Endothelial cell of umbilical vein (primary cell): ENCODE measurements around the gene NT5M. TPM values are rescaled to one million over a fixed set of nuclear protein-coding genes. Genes with fewer than 3 reads are reported as not detected.

ENCODE experiments used
- BruUV-seq: library from RNA; stranded (reverse); fragments of 400-500 nt; replicated peaks from 2 replicates; lab custom pipeline; 2021; lab: Mats Ljungman, UMichigan
- CTCF ChIA-PET: fragments of 300-600, 350-600 bp; sonication (Branson Sonifier 250); formaldehyde crosslinking; loops from one replicate; lab custom pipeline; 2021; ENCODE audit warnings: antibody characterized with exemption, inconsistent platforms; lab: Charles Lee
- POLR2A ChIA-PET: fragments of 300-600, 350-600 bp; sonication (Branson Sonifier 250); formaldehyde crosslinking; loops from one replicate; lab custom pipeline; 2021; ENCODE audit warnings: antibody characterized with exemption, inconsistent platforms; lab: Charles Lee
- DNase-seq: peaks from one replicate; pipeline ENCODE4 v3.0.0-alpha.2; 2011; ENCODE audit warnings: low read depth, low spot score
- FAIRE-seq: peaks from 2 replicates; lab custom pipeline; 2011; peaks lifted over from hg19 to GRCh38; lab: Jason Lieb, UNC
- H2AFZ ChIP-seq: 2 replicates; pipeline ENCODE4 v1.6.0; 2012; ENCODE audit warnings: low read depth, low read length, control low read depth, inconsistent platforms
- H3K27ac ChIP-seq: 2 replicates; pipeline ENCODE4 v1.5.1; 2011; ENCODE audit warnings: low read depth, mild to moderate bottlenecking, control low read depth, low read length, moderate library complexity; ENCODE audit not compliant: insufficient read depth
- H3K27me3 ChIP-seq, 2 experiments: 2 replicates each; pipeline versions ENCODE4 v1.6.0 to v1.6.1; 2011; ENCODE audit warnings: low read length in 2 of 2, mixed read lengths in 1 of 2; ENCODE audit not compliant: control insufficient read depth in 2 of 2, insufficient read depth in 2 of 2
- H3K36me3 ChIP-seq, 2 experiments: 2 replicates in 1 of 2; 3 replicates in 1 of 2; pipeline ENCODE4 v1.5.1; 2011; ENCODE audit warnings: low read length in 2 of 2, mild to moderate bottlenecking in 1 of 2, moderate library complexity in 1 of 2; ENCODE audit not compliant: control insufficient read depth in 2 of 2, insufficient read depth in 2 of 2; ENCODE audit errors: extremely low read depth in 1 of 2
- H3K4me1 ChIP-seq: 3 replicates; pipeline ENCODE4 v1.5.1; 2011; ENCODE audit warnings: mild to moderate bottlenecking, low read length; ENCODE audit not compliant: control insufficient read depth, insufficient read depth; ENCODE audit errors: extremely low read depth
- H3K4me2 ChIP-seq: 2 replicates; pipeline ENCODE4 v1.6.1; 2011; ENCODE audit warnings: low read length, control low read depth, mixed read lengths; ENCODE audit not compliant: insufficient read depth
- H3K4me3 ChIP-seq, 3 experiments: fragments of 200-600 bp in 1 of 3; sonication (generic), shearing (Covaris generic) in 1 of 3; replicated peaks in 1 of 3; 2 replicates each; pipeline ENCODE4 v1.5.1; 2011 to 2016; ENCODE audit warnings: control low read depth in 3 of 3, low read length in 3 of 3, mild to moderate bottlenecking in 2 of 3, inconsistent platforms in 1 of 3, low read depth in 1 of 3, moderate library complexity in 1 of 3; ENCODE audit not compliant: insufficient read depth in 1 of 3
- H3K79me2 ChIP-seq: 2 replicates; pipeline ENCODE4 v1.6.0; 2012; ENCODE audit warnings: low read length, inconsistent platforms; ENCODE audit not compliant: control insufficient read depth, insufficient read depth
- H3K9ac ChIP-seq: replicated peaks from 2 replicates; pipeline ENCODE3; 2011; ENCODE audit warnings: low read length, control low read depth; ENCODE audit not compliant: insufficient read depth; ENCODE audit errors: extremely low read depth
- H3K9me1 ChIP-seq: replicated peaks from 3 replicates; pipeline ENCODE4 v1.6.0; 2011; ENCODE audit warnings: mild to moderate bottlenecking, low read length; ENCODE audit not compliant: control insufficient read depth, insufficient read depth; ENCODE audit errors: extremely low read depth
- H3K9me3 ChIP-seq: replicated peaks from 2 replicates; pipeline ENCODE4 v1.5.1; 2012; ENCODE audit warnings: low read length, inconsistent platforms; ENCODE audit not compliant: control insufficient read depth, insufficient read depth
- H4K20me1 ChIP-seq: replicated peaks from 2 replicates; pipeline ENCODE3; 2011; ENCODE audit warnings: mild to moderate bottlenecking, low read length; ENCODE audit not compliant: control insufficient read depth, insufficient read depth; ENCODE audit errors: extremely low read depth
- EZH2 ChIP-seq: IDR thresholded peaks from 2 replicates; pipeline ENCODE4 v1.6.1; 2012; ENCODE audit warnings: borderline replicate concordance, low read depth, mild to moderate bottlenecking, moderate library complexity, low read length, inconsistent platforms; ENCODE audit not compliant: severe bottlenecking
- FOS ChIP-seq: IDR thresholded peaks from 2 replicates; pipeline ENCODE4 v1.6.1; 2011; ENCODE audit warnings: mild to moderate bottlenecking, low read length, moderate library complexity, borderline replicate concordance; ENCODE audit not compliant: insufficient read depth
- GATA2 ChIP-seq: IDR thresholded peaks from 2 replicates; pipeline ENCODE4 v1.7.0; 2011; ENCODE audit warnings: low read depth, mild to moderate bottlenecking, moderate library complexity, mixed read lengths, low read length; ENCODE audit not compliant: insufficient read length, insufficient read depth
- JUN ChIP-seq: IDR thresholded peaks from 2 replicates; pipeline ENCODE4 v1.6.1; 2011; ENCODE audit warnings: borderline replicate concordance, low read depth; ENCODE audit not compliant: insufficient read length, insufficient read depth
- MAX ChIP-seq: IDR thresholded peaks from 2 replicates; pipeline ENCODE4 v1.6.1; 2011; ENCODE audit not compliant: insufficient read depth, insufficient read length
- MYC ChIP-seq: IDR thresholded peaks from one replicate; pipeline ENCODE4 v1.6.1; 2011; ENCODE audit warnings: mild to moderate bottlenecking, low read depth, low read length
- POLR2A ChIP-seq: IDR thresholded peaks from 2 replicates; pipeline ENCODE4 v1.6.1; 2012; ENCODE audit warnings: low read depth, mild to moderate bottlenecking, control low read depth, low read length
- POLR2AphosphoS5 ChIP-seq: IDR thresholded peaks from 2 replicates; pipeline ENCODE4 v1.6.1; 2012; ENCODE audit warnings: low read depth, mild to moderate bottlenecking, control low read depth, low read length, moderate library complexity; ENCODE audit not compliant: insufficient read depth
- dilution Hi-C: fragments of 300-500 bp; cut with MboI; formaldehyde crosslinking; loops from one replicate; pipeline ENCODE4 v1.15.0; 2019; ENCODE audit warnings: low sequenced_read_pairs; ENCODE audit not compliant: extremely low pct_ligation_motif_present
- intact Hi-C: fragments of 100-400 bp; cut with micrococcal nuclease; formaldehyde crosslinking; loops from one replicate; pipeline ENCODE4 v1.10.0; 2022
- polyA plus RNA-seq, 4 experiments: library from polyadenylated mRNA; depleted of rRNA in 3 of 4; stranded (reverse) in 3 of 4; unstranded in 1 of 4; fragments of >200 nt; gene quantifications; 2 replicates each; pipeline versions ENCODE4 v1.2.1 to v1.2.3, GENCODE V29; 2011 to 2012; ENCODE audit warnings: missing spikeins in 1 of 4
- total RNA-seq: library from RNA; stranded (reverse); gene quantifications from 2 replicates; pipeline ENCODE4 v1.2.3, GENCODE V29; 2021
- TF ChIP-seq, protein P1 (sequence below), 2 donors: IDR thresholded peaks; 1 replicate in 1 of 2; 2 replicates in 1 of 2; pipeline ENCODE4 v1.5.1; 2011; ENCODE audit warnings: low read length in 2 of 2, mild to moderate bottlenecking in 2 of 2, moderate library complexity in 2 of 2, control low read depth in 1 of 2, inconsistent platforms in 1 of 2, low read depth in 1 of 2; ENCODE audit not compliant: insufficient read depth in 1 of 2; ENCODE audit errors: extremely low read depth in 1 of 2

NT5M gene
- total and polyA plus RNA-seq, 2 donors (not counting 3 experiments of a cell fraction or from before 2014, with no cell fraction given): 0.91 to 3.0 TPM

GRCh38 chr17:17394494-17394893 lies 91.3 kb downstream of the NT5M start:
- Histone ChIP-seq H3K9me3 (no peaks in the 10 kb centered on the region), H2AFZ (no peak overlapping the region), H3K79me2 (no peaks in the 10 kb centered on the region), H3K4me2 (no peak overlapping the region), H3K27me3 (no peaks in the 10 kb centered on the region), H4K20me1 (no peaks in the 10 kb centered on the region), H3K9me1 (no peaks in the 10 kb centered on the region), H3K36me3 (no peaks in the 10 kb centered on the region), H3K4me3 (no peak overlapping the region), H3K27ac (no peak overlapping the region), H3K9ac (no peak overlapping the region), H3K4me1 (no peaks in the 10 kb centered on the region)
- DNase-seq (no peak), FAIRE-seq (no peak)
- CTCF ChIA-PET: interaction anchor here (0.9 kb wide), 1 partner anchor 102 kb away, joined by 3 read pairs; the partner anchor contains the start of gene RASD1
- dilution Hi-C loops: no loop called here
- intact Hi-C loops: no loop called here
- POLR2A ChIA-PET: no interaction called here
- TF ChIP-seq MYC (no peak), FOS (no peak), JUN (no peak), EZH2 (no peak), POLR2AphosphoS5 (no peak), POLR2A (no peak), MAX (no peak), GATA2 (no peak)
- TF ChIP-seq, protein P1, sequence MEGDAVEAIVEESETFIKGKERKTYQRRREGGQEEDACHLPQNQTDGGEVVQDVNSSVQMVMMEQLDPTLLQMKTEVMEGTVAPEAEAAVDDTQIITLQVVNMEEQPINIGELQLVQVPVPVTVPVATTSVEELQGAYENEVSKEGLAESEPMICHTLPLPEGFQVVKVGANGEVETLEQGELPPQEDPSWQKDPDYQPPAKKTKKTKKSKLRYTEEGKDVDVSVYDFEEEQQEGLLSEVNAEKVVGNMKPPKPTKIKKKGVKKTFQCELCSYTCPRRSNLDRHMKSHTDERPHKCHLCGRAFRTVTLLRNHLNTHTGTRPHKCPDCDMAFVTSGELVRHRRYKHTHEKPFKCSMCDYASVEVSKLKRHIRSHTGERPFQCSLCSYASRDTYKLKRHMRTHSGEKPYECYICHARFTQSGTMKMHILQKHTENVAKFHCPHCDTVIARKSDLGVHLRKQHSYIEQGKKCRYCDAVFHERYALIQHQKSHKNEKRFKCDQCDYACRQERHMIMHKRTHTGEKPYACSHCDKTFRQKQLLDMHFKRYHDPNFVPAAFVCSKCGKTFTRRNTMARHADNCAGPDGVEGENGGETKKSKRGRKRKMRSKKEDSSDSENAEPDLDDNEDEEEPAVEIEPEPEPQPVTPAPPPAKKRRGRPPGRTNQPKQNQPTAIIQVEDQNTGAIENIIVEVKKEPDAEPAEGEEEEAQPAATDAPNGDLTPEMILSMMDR (IDR thresholded peaks at IDR 0.05; ENCODE audit: extremely low read depth in 1 of 2, insufficient read depth in 1 of 2, low read depth in 1 of 2, low read length in 2 of 2): no peak
- no TSS peak for BruUV-seq
